HG02610 (cell line): ENCODE results near the gene C10orf90.

Experiments
- ATAC-seq: cut with Tn5 transposase; IDR thresholded peaks from one replicate; pipeline ENCODE4 v1.9.1; 2021; ENCODE audit warnings: mild to moderate bottlenecking, moderate library complexity; ENCODE audit not compliant: unreplicated experiment

C10orf90 gene

DNA sequence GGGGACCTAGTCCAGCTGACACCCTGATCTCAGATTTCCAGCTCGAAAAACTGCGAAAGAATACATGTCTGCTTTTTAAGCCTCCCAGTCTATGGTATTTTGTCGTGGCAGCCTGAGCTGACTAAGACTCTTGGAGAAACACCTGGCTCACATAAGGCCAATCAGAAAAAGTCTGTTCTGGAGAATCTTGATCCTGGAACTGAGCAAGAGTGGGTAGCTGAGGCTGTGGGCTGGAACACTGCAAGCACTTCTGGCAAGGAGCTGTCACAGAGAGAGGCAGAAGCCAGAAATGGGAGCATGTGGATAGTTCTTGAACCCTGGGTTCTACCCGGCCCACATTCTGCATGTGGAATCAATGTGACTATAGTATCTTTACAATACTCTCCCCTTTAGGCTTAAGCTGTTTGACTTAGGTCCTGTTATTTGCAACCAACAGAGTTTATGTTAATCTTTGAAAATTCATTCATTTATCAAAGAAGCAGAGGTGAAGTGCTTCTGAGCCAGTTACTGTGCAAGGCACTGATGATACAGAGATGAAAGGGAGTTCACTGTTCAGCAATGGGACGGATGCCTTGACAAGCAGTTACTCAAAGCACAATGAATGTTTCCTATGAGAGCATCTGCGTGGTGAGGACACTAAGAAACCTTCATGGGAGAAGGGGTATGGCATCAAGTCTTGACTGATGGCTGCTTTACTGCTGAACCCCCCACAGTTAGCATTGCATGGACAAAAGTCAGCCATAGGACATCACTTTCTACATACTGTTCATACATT lies 4.4 kb upstream of the C10orf90 start:
- no peak for ATAC-seq

GRCh38 chr10:126673565-126673964 lies 3.1 kb upstream of the C10orf90 start:
- no peak for ATAC-seq

DNA sequence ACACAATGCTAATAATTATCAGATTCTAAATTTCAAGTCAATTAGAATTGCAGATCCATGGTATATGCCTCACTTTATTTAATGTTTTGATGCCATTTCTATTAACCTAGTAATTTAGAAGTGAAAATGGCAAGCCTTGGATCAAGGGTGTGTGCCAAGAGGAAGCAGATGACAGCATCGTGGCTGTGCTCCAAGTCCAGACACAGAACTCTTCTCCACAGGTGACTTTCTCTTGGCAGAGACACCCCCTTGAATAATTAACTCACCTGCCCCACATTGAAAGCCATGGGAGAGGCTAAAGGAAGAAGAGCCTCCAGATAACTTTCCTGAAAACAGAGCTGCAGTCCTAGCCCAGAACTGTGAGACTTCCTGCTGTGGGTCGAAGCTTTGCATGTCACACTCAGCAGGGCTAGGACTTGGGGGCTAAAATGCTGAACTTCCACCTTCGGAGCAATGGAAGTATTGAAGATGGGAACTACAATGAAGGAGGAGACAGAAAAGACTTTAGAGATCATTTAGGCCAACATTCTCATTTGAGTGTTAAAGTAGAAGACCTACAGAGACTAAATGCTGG lies 996 bp upstream of the C10orf90 start:
- ATAC-seq, result no peak

- no peak for ATAC-seq
Observed at GRCh38 chr10:126670895-126671261, 385 bp upstream of the C10orf90 start.

DNA sequence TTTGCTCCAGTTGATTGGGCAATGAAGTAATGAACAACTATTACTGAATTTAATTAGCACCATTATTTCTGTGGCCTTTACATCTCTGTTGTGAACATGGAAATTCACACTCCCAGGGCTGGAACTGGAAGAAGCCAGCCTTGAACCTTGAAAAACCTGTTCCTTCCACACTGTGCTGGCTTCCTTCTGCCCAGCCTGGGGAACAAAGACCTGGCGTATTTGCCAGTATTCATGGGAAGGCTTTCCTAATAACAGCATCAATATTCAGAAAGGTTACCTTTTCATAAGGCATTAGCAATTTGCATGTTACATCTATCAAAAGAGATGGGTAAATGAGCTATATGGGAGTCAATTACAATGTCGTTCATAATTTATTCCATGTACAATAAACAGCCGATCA lies 1.3 kb downstream of the C10orf90 start:
- no peak for ATAC-seq

- ATAC-seq, result no peak
Observed at GRCh38 chr10:126668505-126668904, 2.0 kb downstream of the C10orf90 start.

DNA sequence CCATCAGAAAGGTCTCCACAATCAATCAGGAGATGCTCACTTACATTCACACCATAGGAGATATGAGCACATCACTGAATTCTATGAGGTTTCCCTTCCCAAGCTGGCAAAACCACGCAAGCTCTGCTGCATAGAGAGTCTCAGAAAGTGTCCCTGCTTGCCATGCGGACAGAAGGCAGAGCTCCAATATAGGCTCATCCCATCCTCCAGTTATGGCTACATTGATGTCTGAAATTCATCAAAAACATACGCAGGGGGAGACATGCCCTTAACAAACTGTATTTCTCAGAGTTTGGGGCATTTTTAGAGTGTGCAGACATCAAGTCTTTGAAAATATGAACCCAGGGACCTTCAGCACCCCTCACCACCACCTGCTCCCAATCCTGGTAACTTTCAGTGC lies 2.9 kb downstream of the C10orf90 start:
- no peak for ATAC-seq

DNA sequence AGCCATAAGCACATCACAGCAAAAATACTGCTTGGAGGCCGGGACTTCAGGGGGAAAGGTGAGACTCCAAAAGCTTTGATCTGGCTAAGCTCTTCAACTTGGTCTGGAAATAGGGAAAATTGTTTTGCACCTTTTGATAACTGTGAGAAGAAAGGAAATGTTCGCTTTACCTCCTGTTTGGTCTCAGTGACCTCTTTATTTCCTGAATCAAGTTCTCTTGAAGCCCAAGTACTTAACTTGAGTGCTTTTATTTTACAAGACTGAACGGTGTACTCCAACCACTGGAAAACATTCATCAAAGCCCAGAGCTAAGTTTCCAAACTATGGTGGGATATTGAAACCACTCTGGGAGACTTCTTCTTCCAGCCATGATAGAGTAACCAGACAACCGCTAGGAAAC lies 5.3 kb downstream of the C10orf90 start:
- ATAC-seq, result no peak

GRCh38 chr10:126663880-126664279 lies 6.6 kb downstream of the C10orf90 start:
- no peak for ATAC-seq

GRCh38 chr10:126663328-126663727 lies 7.2 kb downstream of the C10orf90 start:
- ATAC-seq, result no peak

GRCh38 chr10:126661841-126662515 lies 8.5 kb downstream of the C10orf90 start:
- no peak for ATAC-seq

DNA sequence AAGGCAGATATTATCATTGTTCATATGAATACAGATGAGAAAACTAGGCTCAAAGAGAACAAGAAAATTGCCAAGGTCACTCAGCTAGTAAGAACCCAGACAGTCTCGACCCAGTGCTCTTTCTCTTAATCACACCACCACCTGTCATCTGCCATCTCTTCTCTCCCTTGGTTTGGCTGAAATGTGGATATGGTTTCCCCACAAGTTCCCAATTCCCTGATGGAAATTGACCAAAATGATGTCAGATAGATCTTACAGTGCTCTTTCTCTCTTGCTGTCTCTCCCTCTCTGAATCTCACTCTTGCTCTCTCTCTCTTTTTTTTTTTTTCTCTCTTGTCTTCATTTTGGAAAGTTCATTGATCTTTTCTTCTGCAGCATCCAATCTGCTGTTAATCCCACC lies 9.1 kb downstream of the C10orf90 start:
- no peak for ATAC-seq

GRCh38 chr10:126659750-126660149 lies 10.7 kb downstream of the C10orf90 start:
- no peak for ATAC-seq

- no peak for ATAC-seq
Observed at GRCh38 chr10:126658928-126659327, 11.6 kb downstream of the C10orf90 start.

- no peak for ATAC-seq
Observed at GRCh38 chr10:126654579-126654978, 15.9 kb downstream of the C10orf90 start.

DNA sequence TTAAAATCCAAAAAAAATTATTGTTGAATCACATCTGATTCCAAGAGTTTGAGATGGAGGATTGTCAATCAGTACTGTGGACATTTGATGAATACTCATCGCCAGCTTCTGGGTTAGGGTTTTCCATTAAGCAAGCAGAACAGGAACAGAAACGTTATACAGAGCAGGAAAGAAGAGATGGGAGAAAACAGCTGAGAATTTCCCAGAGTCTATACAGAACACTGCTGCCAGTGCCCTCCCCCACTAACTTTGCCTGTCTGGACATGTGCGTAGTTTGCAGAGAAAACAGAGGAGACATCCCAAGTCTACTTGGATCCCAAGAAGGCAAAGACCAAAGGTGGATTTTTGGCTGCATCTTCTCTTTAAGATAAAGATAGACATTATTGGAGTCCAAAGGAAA lies 19.0 kb downstream of the C10orf90 start:
- ATAC-seq, result no peak

DNA sequence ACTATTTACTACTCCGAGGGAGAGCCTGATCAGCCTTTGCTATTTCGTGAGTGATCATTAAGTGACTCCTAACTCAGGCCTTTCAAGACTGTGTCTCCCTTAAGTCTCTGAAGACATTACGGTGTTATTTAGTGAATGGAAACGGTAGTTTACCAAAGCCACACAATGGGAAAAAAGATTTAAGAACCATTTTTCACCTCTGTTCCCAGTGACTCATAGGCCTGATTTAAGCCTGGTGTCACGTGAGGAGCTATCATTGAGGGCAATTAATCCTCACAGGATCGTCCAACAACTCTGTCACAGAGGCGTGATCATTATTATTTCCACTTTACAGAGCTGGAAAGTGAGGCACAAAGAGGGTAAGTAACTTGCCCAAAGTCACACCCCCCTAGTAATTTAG lies 20.3 kb downstream of the C10orf90 start:
- no peak for ATAC-seq

- no peak for ATAC-seq
Observed at GRCh38 chr10:126647116-126647515, 23.4 kb downstream of the C10orf90 start.

GRCh38 chr10:126646110-126646509 lies 24.4 kb downstream of the C10orf90 start:
- ATAC-seq, result no peak

- no peak for ATAC-seq
Observed at GRCh38 chr10:126640401-126640800, 30.1 kb downstream of the C10orf90 start.

GRCh38 chr10:126639084-126639483 lies 31.4 kb downstream of the C10orf90 start:
- ATAC-seq, result no peak

DNA sequence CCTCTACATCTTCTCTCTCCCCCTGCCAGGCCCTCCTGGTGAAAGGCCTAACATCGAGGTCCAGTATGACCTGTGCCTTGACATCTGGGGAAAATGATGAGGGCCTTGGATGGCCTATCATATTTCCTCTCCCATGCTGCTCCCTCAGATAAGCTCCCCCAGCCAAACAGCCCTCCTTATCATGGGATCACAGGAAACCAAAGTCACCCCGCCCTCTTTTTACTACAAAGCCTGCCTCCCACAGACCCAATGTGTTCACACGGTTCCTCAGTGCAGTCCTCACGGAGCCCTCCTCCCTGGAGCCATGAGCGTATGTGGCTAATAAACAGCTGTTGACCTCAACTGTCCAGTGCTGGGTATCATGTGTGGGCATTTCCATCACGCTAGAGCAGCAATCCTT lies 32.0 kb downstream of the C10orf90 start:
- ATAC-seq, result no peak
